ACHN (cell line): ENCODE measurements around the gene RPS4Y2.

Source experiments
- DNase-seq: peaks from one replicate; pipeline ENCODE4 v3.0.0-alpha.2; 2015
- in situ Hi-C: cut with HindIII; loops from 2 replicates; pipeline ENCODE4 v1.10.0; 2017; ENCODE audit warnings: low sequenced_read_pairs, low pct_ligation_motif_present, low pct_unique_long_range_greater_than_20kb

Gene RPS4Y2

DNA sequence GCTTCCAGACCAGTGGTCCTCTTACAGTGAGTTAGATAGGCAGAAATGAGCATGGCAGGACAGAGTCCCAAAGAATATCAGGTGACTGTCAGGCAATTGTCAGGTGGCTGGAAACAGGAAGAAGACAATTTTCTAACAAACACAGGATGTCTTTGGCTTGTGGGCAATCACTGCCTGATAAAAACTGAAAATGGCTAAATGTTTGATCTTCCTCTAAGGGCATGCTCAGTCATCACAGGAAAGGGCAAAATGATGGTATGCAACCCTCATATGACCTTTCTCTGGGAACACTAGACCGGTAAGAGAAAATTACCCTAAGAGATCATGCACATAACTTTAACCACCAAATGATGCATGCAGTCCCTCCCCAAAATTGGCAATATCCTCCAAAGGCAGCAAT lies 57.6 kb downstream of the RPS4Y2 start:
- in situ Hi-C loops = no loop called here
- no peak for DNase-seq

GRCh38 chrY:20814794-20815193 lies 58.9 kb downstream of the RPS4Y2 start:
- in situ Hi-C loops = no loop called here

DNA sequence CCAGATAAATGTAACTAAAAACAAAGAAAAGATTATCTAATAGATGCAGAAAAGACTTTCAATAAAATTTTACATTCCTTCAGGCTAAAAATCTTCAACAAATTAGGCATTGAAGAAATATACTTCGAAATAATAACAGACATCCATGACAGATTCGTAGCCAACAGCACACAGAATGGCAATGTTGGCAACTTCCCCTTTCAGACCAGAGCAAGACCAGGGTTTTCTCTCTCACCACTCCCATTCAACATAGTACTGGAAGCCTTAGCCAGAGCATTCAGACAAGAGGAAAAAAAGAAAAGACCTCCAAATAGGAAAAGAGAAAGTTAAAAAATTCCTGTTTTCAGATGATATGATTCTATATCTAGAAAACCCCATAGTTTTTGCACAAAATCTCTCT lies 61.2 kb downstream of the RPS4Y2 start:
- in situ Hi-C loops = no loop called here
- DNase-seq = no peak

More at GRCh38 chrY:20814794-20815193, 58.9 kb downstream of the RPS4Y2 start:
- DNase-seq = no peak
